ENCODE measurements around the gene FCHSD1. TPM values are rescaled to one million over a fixed set of nuclear protein-coding genes. Genes with fewer than 3 reads are reported as not detected.

Gene FCHSD1
- total RNA-seq, 1 donor: 19.9 TPM

- no peak for TF ChIP-seq CTCF (IDR thresholded peaks at IDR 0.05; ENCODE audit: insufficient read depth, low read length)
- no peak overlapping the region for H3K4me3 ChIP-seq (ENCODE audit: low read depth, low read length)
- no peak for DNase-seq (ENCODE audit: low read depth)
These were observed 5.2 kb upstream of the FCHSD1 start for GRCh38 chr5:141656396-141656795.

GRCh38 chr5:141655020-141655419 is 3.8 kb upstream of the FCHSD1 start:
- no peak for TF ChIP-seq CTCF (IDR thresholded peaks at IDR 0.05; ENCODE audit: insufficient read depth, low read length)
- H3K4me3 ChIP-seq (ENCODE audit: low read depth, low read length): no peak overlapping the region
- no peak for DNase-seq (ENCODE audit: low read depth)

- H3K4me3 ChIP-seq (ENCODE audit: low read depth, low read length): no peak overlapping the region
- TF ChIP-seq CTCF (IDR thresholded peaks at IDR 0.05; ENCODE audit: insufficient read depth, low read length): no peak
- peak; percentile 43 for DNase-seq (ENCODE audit: low read depth)
These were observed 3.1 kb upstream of the FCHSD1 start for GRCh38 chr5:141654298-141654697.

- DNase-seq (ENCODE audit: low read depth): no peak
- peak overlapping the region; percentile 83 for H3K4me3 ChIP-seq (ENCODE audit: low read depth, low read length)
- TF ChIP-seq CTCF (IDR thresholded peaks at IDR 0.05; ENCODE audit: insufficient read depth, low read length): no peak
These were observed 499 bp upstream of the FCHSD1 start for GRCh38 chr5:141651728-141652105.

- H3K4me3 ChIP-seq (ENCODE audit: low read depth, low read length): no peak overlapping the region
- no peak for DNase-seq (ENCODE audit: low read depth)
- TF ChIP-seq CTCF (IDR thresholded peaks at IDR 0.05; ENCODE audit: insufficient read depth, low read length): no peak
These were observed 1.2 kb downstream of the FCHSD1 start for GRCh38 chr5:141649972-141650371.

- no peak for DNase-seq (ENCODE audit: low read depth)
- no peak for TF ChIP-seq CTCF (IDR thresholded peaks at IDR 0.05; ENCODE audit: insufficient read depth, low read length)
These were observed 2.0 kb downstream of the FCHSD1 start for GRCh38 chr5:141649056-141649688.

GRCh38 chr5:141647851-141648250 is 3.4 kb downstream of the FCHSD1 start:
- TF ChIP-seq CTCF (IDR thresholded peaks at IDR 0.05; ENCODE audit: insufficient read depth, low read length): no peak
- H3K4me3 ChIP-seq (ENCODE audit: low read depth, low read length): no peak overlapping the region
- DNase-seq (ENCODE audit: low read depth): no peak

More at GRCh38 chr5:141649056-141649688, 2.0 kb downstream of the FCHSD1 start:
- no peak overlapping the region for H3K4me3 ChIP-seq (ENCODE audit: low read depth, low read length)
